Activated CD4-positive, alpha-beta T cell treated with anti-CD3 and anti-CD28 coated beads, Interleukin-2, amount 10 ng/mL, durations not matched to agents 7 days and 5 days (primary cell): Measurements from ENCODE around the gene ELF2. TPM values are rescaled to one million over a fixed set of nuclear protein-coding genes. Genes with fewer than 3 reads are reported as not detected.
"Not testable (repeated sequence)": the region's sequence is repeated elsewhere in the genome, so short reads cannot be mapped to it uniquely, and the experiment has no call there.

Experiments used
- CTCF ChIA-PET: fragments of 350-600 bp; sonication (Branson Sonifier 250); formaldehyde crosslinking; loops from one replicate; lab custom pipeline; 2021; ENCODE audit warnings: antibody characterized with exemption; lab: Charles Lee
- POLR2A ChIA-PET: fragments of 350-600 bp; sonication (Branson Sonifier 250); formaldehyde crosslinking; loops from one replicate; lab custom pipeline; 2021; ENCODE audit warnings: antibody characterized with exemption; lab: Charles Lee
- DNase-seq: peaks from one replicate; pipeline ENCODE4 v3.0.0-alpha.2; 2020
- H3K27ac Mint-ChIP-seq: one replicate; pipeline ENCODE4 v1.8.0; 2021; ENCODE audit warnings: mild to moderate bottlenecking, moderate library complexity, mixed read lengths
- H3K27me3 Mint-ChIP-seq: one replicate; pipeline ENCODE4 v1.8.0; 2021; ENCODE audit warnings: mixed read lengths
- H3K36me3 Mint-ChIP-seq: one replicate; pipeline ENCODE4 v1.8.0; 2021; ENCODE audit warnings: low read depth, mixed read lengths
- H3K4me1 Mint-ChIP-seq: one replicate; pipeline ENCODE4 v1.8.0; 2021; ENCODE audit warnings: mixed read lengths
- H3K4me3 Mint-ChIP-seq: one replicate; pipeline ENCODE4 v1.8.0; 2021; ENCODE audit warnings: mild to moderate bottlenecking, moderate library complexity, mixed read lengths
- H3K9me3 Mint-ChIP-seq: one replicate; pipeline ENCODE4 v1.8.0; 2021; ENCODE audit warnings: mixed read lengths
- total RNA-seq, 2 experiments: library from RNA; stranded (reverse); gene quantifications; one replicate each; pipeline ENCODE4 v1.2.3, GENCODE V29; 2021

The ELF2 gene
- total RNA-seq, 2 experiments from 2014 or later: 44.5 to 50.6 TPM

DNA sequence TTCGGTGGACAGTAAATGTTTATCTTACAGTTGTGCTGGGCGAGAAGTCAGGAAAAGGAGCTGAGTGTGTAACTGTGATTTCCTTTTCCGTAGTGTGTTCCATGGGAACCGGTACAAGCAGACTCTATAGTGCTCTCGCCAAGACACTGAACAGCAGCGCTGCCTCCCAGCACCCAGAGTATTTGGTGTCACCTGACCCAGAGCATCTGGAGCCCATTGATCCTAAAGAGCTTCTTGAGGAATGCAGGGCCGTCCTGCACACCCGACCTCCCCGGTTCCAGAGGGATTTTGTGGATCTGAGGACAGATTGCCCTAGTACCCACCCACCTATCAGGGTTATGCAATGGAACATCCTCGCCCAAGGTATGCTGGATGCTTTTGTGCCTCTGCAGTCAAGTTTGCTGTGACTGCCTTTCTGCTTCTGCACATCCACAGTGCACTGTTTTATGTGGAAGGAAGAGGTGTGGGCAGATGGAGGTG lies 134.0 kb downstream of the ELF2 start:
- no peak for DNase-seq
- H3K36me3 Mint-ChIP-seq: peaks cover 33% of the 10 kb centered on the region
- no peaks in the 10 kb centered on the region for H3K27me3 Mint-ChIP-seq
- ChIA-PET POLR2A (no interaction called here), CTCF (interaction anchor here (1.1 kb wide), 1 partner anchor 13 kb away, joined by 3 read pairs; no protein-coding TSS in a partner anchor)
- H3K9me3 Mint-ChIP-seq: no peaks in the 10 kb centered on the region
- no peak overlapping the region for H3K4me3 Mint-ChIP-seq
- H3K4me1 Mint-ChIP-seq: peaks cover 11% of the 10 kb centered on the region
- no peak overlapping the region for H3K27ac Mint-ChIP-seq

DNA sequence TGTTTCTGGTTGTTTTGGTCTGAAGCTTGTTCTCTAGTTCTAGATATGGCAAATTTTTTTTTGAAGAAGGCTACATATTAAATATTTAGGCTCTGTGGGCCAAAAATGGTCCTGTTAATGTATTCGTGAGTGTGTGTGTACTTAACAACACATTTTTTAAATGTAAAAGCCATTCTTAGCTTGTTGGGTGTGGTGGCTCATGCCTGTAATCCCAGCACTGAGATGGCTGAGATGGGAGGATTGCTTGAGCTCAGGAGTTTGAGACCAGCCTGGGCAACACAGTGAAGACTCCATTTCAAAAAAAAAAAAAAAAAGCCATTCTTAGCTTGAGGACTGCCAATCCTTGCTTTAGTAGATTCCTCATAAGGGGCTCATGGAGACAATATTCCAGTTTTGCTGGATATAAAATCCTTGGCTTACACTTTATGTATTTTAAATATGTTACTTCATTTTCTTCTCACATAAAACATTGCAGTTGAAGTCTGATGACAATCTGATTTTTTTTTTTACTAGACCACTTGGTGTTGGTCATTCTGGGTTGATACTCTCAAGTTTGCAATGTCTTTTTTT lies 138.1 kb downstream of the ELF2 start:
- peaks cover 13% of the 10 kb centered on the region for H3K4me1 Mint-ChIP-seq
- no peak overlapping the region for H3K27ac Mint-ChIP-seq
- peaks cover 35% of the 10 kb centered on the region for H3K36me3 Mint-ChIP-seq
- no peak for DNase-seq
- H3K4me3 Mint-ChIP-seq: no peak overlapping the region
- H3K9me3 Mint-ChIP-seq: no peaks in the 10 kb centered on the region
- ChIA-PET POLR2A (no interaction called here), CTCF (interaction anchor here (1.2 to 1.6 kb wide), 2 partner anchors 8 to 18 kb away, joined by 3 to 4 read pairs; no protein-coding TSS in a partner anchor)
- H3K27me3 Mint-ChIP-seq: no peaks in the 10 kb centered on the region

DNA sequence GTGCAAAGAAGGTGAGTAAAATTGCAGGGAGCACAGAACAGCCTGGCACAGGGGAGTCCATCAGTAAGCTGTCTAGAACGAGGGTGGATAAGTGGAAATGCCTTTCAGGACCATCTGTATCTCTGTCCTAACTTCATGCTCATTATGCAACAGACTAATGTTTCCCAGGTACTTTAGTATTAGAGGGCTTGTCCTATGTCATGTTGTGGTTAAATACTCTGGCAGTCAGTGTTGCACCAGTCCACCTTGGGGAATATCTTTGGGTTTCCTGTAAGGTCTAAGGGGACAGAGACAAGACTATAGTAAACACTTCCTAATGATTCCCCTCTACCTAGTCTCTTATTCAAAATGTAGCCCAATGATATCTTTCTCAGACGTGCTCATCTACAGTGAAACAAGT lies 140.1 kb downstream of the ELF2 start:
- H3K4me3 Mint-ChIP-seq: no peak overlapping the region
- H3K27me3 Mint-ChIP-seq: no peaks in the 10 kb centered on the region
- H3K36me3 Mint-ChIP-seq: peaks cover 29% of the 10 kb centered on the region
- H3K4me1 Mint-ChIP-seq: peaks cover 8% of the 10 kb centered on the region
- no peak overlapping the region for H3K27ac Mint-ChIP-seq
- H3K9me3 Mint-ChIP-seq: no peaks in the 10 kb centered on the region
- no peak for DNase-seq
- ChIA-PET CTCF (interaction anchor here (1.4 kb wide), 1 partner anchor 14 kb away, joined by 3 read pairs; no protein-coding TSS in a partner anchor), POLR2A (no interaction called here)

DNA sequence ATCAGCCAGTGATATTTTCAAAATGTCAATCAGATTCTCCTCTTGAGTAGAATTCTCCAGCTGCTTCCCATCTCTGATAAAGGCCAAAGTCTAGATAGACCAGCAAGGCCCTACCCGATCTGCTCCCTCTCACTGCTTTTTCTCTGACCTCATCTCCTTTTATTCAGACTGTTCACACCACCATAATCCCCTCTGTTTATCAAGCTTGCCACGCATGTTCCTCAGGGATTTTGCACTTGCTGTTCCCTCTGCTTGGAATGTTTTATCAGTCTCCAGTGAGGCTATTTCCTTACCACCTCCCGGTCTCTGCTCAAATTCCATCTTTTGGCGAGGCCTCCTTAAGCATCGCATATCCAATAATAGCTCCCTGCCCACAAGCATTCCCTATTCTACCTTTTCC lies 141.4 kb downstream of the ELF2 start:
- Mint-ChIP-seq H3K27me3 (no peaks in the 10 kb centered on the region), H3K4me3 (no peak overlapping the region), H3K27ac (no peak overlapping the region), H3K36me3 (peaks cover 25% of the 10 kb centered on the region), H3K4me1 (peaks cover 8% of the 10 kb centered on the region), H3K9me3 (no peaks in the 10 kb centered on the region)
- CTCF ChIA-PET: interaction anchor here (0.6 to 1.4 kb wide), 5 partner anchors 12 to 484 kb away, joined by 3 to 4 read pairs (median 3); no protein-coding TSS in a partner anchor
- POLR2A ChIA-PET: no interaction called here
- no peak for DNase-seq

DNA sequence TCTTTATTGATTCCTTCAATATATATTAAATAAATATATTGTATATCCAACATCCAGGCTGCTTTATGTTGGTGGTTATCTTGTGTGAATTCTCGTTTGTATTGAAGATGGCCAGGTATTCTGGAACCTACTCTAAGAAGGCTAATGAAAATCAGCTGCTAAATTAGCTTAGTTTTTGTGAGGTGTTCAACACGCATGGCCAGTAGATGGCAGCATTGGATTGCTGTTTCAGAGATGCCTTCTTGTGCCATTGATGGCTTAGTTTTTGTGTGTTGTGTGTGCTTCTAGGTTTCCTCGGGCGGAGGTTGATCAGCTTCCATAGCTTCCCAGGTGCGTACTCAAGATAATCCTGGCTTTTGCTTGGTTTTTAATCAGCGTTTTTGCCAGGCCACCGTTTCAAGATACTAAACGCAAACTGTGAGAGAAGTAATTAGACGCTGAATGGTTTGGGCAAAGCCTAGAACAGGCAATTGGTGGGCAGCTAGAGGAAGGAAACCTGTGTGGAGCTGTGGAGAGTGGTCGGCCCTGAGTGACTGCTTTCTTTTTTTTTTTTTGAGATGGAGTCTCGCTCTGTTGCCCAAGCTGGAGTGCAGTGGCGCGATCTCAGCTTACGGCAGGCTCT lies 146.3 kb downstream of the ELF2 start:
- ChIA-PET CTCF (interaction anchor here (0.6 to 2.0 kb wide), 27 partner anchors 8 to 575 kb away, joined by 3 to 18 read pairs (median 3); partner anchors contain the start of genes NAA15 and NOCT), POLR2A (no interaction called here)
- Mint-ChIP-seq H3K36me3 (peaks cover 5% of the 10 kb centered on the region), H3K27ac (no peak overlapping the region), H3K27me3 (no peaks in the 10 kb centered on the region), H3K4me1 (peaks cover 9% of the 10 kb centered on the region), H3K9me3 (no peaks in the 10 kb centered on the region), H3K4me3 (no peak overlapping the region)
- DNase-seq: peak; percentile 87

DNA sequence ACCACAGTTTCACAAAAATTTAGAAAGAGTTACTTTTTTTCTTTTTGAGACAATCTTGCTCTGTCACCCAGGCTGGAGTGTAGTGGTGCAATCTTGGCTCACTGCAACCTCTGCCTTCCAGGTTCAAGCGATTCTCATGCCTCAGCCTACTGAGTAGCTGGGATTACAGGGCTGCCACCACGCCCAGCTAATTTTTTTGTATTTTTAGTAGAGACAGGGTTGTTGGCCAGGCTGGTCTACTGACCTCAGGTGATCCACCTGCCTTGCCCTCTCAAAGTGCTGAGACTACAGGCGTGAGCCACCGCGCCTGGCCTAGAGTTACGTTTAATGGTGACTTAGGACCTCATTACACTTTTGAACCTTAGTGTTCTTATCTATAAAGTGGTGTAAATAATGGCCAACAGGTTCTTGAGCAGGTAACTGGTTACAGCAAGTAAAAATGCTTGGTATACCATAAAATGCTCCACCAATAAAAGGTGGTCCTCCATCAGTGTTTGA lies 147.1 kb downstream of the ELF2 start:
- H3K27ac Mint-ChIP-seq, DNase-seq, POLR2A ChIA-PET, H3K4me3 Mint-ChIP-seq, H3K4me1 Mint-ChIP-seq, H3K9me3 Mint-ChIP-seq, H3K27me3 Mint-ChIP-seq, H3K36me3 Mint-ChIP-seq: not testable (repeated sequence)
- CTCF ChIA-PET: interaction anchor here (0.6 to 2.0 kb wide), 24 partner anchors 9 to 576 kb away, joined by 3 to 18 read pairs (median 3); partner anchors contain the start of genes NAA15 and NOCT

DNA sequence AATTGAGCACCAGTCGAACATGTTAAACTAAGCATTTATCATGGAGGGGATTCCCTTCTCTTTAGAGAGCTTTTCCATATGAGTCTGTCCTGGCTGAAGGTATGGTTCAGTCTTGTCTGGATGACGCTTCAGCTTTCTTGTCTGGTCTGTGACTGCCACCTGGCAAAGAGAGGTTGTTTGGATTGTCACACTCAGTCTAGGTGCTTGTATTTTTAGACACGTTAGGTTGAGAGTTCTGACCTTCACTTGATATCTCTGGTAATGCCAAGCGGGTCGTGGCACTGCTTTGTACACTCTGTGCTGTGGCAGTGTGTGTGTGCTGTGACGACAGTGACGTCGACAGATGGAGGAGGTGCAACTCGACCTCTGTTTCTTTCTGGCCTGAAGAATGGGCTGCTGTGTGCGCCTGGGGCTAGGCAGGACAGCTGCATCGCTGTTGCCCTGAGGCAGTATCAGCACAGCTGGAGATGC lies 148.8 kb downstream of the ELF2 start:
- peaks cover 2% of the 10 kb centered on the region for H3K36me3 Mint-ChIP-seq
- H3K4me1 Mint-ChIP-seq: peaks cover 10% of the 10 kb centered on the region
- no peak for DNase-seq
- H3K27me3 Mint-ChIP-seq: no peaks in the 10 kb centered on the region
- ChIA-PET POLR2A (no interaction called here), CTCF (interaction anchor here (0.6 to 1.6 kb wide), 2 partner anchors 12 to 267 kb away, joined by 3 to 4 read pairs; no protein-coding TSS in a partner anchor)
- no peaks in the 10 kb centered on the region for H3K9me3 Mint-ChIP-seq
- H3K4me3 Mint-ChIP-seq: no peak overlapping the region
- H3K27ac Mint-ChIP-seq: peak overlapping the region; percentile 9

DNA sequence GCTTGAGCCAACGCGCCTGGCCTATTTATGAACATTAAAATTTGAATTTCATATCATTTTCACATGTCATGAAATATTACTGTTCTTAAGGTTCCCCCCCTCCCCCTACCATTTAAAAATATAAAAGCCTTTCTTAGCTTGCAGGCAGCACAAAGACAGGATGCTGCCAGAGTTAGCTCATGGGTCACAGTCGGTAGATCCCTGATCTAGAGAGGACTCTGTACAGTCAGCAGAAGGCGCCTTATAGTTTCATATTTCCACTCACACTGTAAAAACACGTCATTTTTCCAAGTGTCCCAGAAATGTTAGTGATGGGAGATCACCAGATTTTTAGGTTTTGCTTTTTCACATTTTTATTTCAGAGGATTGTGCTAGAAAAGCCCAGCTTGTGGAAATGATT lies 149.2 kb downstream of the ELF2 start:
- DNase-seq: no peak
- Mint-ChIP-seq H3K4me3 (no peak overlapping the region), H3K9me3 (no peaks in the 10 kb centered on the region), H3K27ac (peak overlapping the region; percentile 9), H3K36me3 (peaks cover 2% of the 10 kb centered on the region), H3K4me1 (peaks cover 10% of the 10 kb centered on the region), H3K27me3 (no peaks in the 10 kb centered on the region)
- ChIA-PET POLR2A (no interaction called here), CTCF (interaction anchor here (0.6 to 1.6 kb wide), 2 partner anchors 11 to 268 kb away, joined by 3 to 4 read pairs; no protein-coding TSS in a partner anchor)

DNA sequence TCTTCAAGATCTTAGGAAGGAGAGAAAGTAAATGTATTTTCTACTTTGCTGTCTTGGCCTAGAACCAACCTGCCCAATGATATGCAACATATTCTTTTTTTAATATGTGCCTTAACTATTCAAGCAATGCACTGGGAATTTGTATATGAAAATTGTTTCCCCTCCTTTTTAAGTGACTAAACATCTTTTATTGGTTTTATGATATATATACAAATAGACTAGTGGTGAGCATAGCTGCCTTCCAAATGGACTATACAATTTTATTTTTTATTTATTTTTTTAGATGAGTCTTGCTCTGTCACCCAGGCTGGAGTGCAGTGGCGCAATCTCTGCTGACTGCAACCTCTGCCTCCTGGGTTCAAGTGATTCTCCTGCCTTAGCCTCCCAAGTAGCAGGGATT lies 151.2 kb downstream of the ELF2 start:
- ChIA-PET POLR2A (no interaction called here), CTCF (interaction anchor here (0.6 to 0.7 kb wide), 2 partner anchors 52 to 848 kb away, joined by 3 read pairs; no protein-coding TSS in a partner anchor)
- no peak for DNase-seq
- Mint-ChIP-seq H3K27me3 (no peaks in the 10 kb centered on the region), H3K4me1 (peaks cover 8% of the 10 kb centered on the region), H3K27ac (no peak overlapping the region), H3K4me3 (no peak overlapping the region), H3K36me3 (peaks cover 4% of the 10 kb centered on the region), H3K9me3 (no peaks in the 10 kb centered on the region)

DNA sequence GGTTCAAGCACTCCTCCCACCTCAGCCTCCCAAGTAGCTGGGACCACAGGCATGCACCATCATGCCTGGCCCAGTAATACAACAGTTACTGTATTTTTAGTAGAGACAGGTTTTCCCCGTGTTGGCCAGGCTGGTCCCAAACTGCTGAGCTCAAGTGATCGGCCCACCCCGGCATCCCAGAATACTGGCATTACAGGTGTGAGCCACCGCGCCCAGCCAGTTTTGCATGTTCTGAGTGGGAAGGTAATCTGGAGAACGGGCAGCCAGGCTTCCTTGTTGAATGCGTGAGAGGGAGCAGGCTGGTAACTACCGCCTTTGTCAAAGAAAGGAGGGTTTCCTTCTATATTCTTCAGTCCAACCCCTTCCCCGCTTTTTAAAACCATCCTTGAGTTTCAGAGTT lies 152.3 kb downstream of the ELF2 start:
- Mint-ChIP-seq H3K4me3 (no peak overlapping the region), H3K27me3 (no peaks in the 10 kb centered on the region), H3K36me3 (peaks cover 4% of the 10 kb centered on the region), H3K4me1 (peaks cover 6% of the 10 kb centered on the region), H3K27ac (no peak overlapping the region), H3K9me3 (no peaks in the 10 kb centered on the region)
- POLR2A ChIA-PET: interaction anchor here (0.7 kb wide), 1 partner anchor 931 kb away, joined by 3 read pairs; no protein-coding TSS in a partner anchor
- CTCF ChIA-PET: interaction anchor here (0.6 kb wide), 1 partner anchor 270 kb away, joined by 3 read pairs; no protein-coding TSS in a partner anchor
- no peak for DNase-seq

DNA sequence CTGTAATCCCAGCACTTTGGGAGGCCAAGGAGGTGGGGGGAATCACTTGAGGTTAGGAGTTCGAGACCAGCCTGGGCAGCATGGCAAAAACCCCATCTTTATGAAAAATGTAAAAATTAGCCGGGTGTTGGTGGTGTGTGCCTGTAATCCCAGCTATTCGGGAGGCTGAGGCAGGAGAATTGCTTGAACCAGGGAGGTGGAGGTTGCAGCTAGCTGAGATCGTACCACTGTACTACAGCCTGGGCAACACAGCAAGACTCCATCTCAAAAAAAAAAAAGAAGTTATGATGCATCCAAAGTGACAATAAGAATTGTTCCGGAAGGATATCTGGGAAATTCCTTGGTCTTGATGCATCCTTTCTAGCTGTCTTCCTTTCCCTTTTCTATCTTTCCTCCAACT lies 154.2 kb downstream of the ELF2 start:
- POLR2A ChIA-PET: no interaction called here
- no peaks in the 10 kb centered on the region for H3K27me3 Mint-ChIP-seq
- CTCF ChIA-PET: interaction anchor here (0.5 to 1.1 kb wide), 4 partner anchors 14 to 331 kb away, joined by 3 read pairs; no protein-coding TSS in a partner anchor

DNA sequence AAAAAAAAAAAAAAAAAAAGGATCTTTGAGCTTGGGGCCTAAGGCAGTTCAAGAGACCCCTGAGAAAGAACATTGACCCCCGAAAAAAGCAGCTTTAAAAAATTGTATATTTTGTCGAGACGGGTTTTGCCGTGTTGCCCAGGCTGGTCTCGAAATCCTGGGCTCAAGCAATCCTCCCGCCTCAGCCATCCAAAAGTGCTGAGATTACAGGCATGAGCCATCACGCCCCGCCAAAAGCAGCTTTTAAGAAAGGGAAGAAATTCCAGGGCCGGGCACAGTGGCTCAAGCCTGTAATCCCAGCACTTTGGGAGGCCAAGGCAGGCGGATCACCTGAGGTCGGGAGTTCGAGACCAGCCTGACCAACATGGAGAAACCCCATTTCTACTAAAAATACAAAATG lies 155.9 kb downstream of the ELF2 start:
- POLR2A ChIA-PET, H3K36me3 Mint-ChIP-seq: not testable (repeated sequence)

More for the DNA sequence above, 154.2 kb downstream of the ELF2 start:
- H3K9me3 Mint-ChIP-seq: no peaks in the 10 kb centered on the region
- peaks cover 21% of the 10 kb centered on the region for H3K4me1 Mint-ChIP-seq
- H3K27ac Mint-ChIP-seq: no peak overlapping the region
- peaks cover 7% of the 10 kb centered on the region for H3K36me3 Mint-ChIP-seq
- no peak for DNase-seq
- no peak overlapping the region for H3K4me3 Mint-ChIP-seq

More for the DNA sequence above, 155.9 kb downstream of the ELF2 start:
- not testable (repeated sequence) for DNase-seq, H3K27ac Mint-ChIP-seq, H3K27me3 Mint-ChIP-seq, H3K9me3 Mint-ChIP-seq, H3K4me3 Mint-ChIP-seq
- CTCF ChIA-PET: interaction anchor here (0.6 to 2.6 kb wide), 2 partner anchors 10 to 320 kb away, joined by 3 to 12 read pairs; no protein-coding TSS in a partner anchor
- H3K4me1 Mint-ChIP-seq: peaks cover 29% of the 10 kb centered on the region
